GM18861 (cell line): ENCODE measurements around the gene BRD9.
"Not testable (repeated sequence)": the region's sequence is repeated elsewhere in the genome, so short reads cannot be mapped to it uniquely, and the experiment has no call there.

Experiments
- ATAC-seq: cut with Tn5 transposase; IDR thresholded peaks from one replicate; pipeline ENCODE4 v1.9.1; 2021; ENCODE audit not compliant: unreplicated experiment

The BRD9 gene

DNA sequence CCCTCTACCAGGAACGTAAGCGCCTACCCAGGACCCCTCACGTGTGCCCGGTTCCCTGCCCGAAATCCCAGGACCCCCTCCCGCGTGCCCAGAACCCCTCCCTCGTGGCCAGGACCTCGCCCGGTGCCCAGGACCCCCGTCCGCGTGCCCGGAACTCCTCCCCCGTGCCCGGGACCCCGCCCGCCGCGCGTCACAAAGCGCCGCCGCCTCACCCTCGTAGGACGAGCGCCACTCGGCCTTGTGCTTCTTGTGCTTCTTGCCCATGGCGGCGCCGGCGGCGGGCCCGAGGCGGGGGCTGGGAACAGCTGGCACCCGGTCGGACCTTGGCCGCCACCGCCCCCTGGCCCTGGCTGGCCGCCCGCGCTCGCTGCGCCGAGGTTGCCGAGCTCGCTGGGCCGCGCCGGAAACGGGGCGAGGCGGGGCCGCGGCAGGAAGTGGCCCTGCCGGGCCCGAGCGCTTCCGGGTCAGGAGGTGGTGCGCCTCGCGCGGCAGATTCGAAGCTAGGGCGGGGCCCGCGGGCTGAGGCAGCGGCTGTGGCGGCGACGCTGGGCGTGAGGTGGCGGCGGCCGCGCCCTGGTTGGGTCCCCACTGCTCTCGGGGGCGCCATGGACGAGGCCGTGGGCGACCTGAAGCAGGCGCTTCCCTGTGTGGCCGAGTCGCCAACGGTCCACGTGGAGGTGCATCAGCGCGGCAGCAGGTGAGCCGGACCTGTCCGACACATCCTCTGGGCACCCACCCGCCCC, at the start of gene BRD9, which contains the start of gene TRIP13:
Gene BRD9, minus strand, starts transcription at position 408 of the 743 bp plus-strand sequence. Its CDS starts 144 bp downstream, at position 264.
Gene TRIP13, plus strand, starts transcription at position 491 of the 743 bp plus-strand sequence. Its CDS starts 115 bp downstream, at position 606.
- peak; percentile 95 for ATAC-seq

DNA sequence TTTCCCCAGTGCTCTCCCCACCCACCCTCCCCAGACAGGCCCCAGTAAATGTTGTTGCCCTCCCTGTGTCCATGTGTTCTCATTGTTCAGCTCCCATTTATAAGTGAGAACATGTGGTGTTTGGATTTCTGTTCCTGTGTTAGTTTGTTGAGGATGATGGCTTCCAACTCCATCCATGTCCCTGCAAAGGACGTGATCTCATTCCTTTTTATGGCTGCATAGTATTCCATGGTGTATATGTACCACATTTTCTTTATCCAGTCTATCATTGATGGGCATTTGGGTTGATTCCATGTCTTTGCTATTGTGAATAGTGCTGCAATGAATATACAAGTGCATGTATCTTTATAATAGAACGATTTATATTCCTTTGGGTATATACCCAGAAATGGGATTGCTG, 48.1 kb upstream of the BRD9 start:
- ATAC-seq, result not testable (repeated sequence)

DNA sequence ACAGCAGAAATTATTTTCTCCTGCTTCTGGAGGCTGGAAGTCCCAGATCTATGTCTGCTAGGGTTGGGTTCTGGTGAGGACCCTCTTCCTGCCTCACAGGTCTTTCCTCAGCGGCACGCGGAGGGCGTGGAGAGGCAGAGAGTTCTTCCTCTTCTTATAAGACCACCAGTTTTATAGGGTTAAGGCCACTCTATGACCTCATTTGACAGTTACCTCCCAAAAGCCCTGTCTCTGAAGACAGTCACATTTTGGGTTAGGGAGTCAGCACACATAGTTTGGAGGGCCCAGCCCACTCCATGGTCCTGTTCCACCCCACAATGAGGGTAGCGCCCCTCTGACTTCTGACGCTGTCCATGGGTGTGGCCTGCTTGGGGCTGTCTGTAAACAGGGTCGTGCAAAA, 46.8 kb upstream of the BRD9 start:
- no peak for ATAC-seq

DNA sequence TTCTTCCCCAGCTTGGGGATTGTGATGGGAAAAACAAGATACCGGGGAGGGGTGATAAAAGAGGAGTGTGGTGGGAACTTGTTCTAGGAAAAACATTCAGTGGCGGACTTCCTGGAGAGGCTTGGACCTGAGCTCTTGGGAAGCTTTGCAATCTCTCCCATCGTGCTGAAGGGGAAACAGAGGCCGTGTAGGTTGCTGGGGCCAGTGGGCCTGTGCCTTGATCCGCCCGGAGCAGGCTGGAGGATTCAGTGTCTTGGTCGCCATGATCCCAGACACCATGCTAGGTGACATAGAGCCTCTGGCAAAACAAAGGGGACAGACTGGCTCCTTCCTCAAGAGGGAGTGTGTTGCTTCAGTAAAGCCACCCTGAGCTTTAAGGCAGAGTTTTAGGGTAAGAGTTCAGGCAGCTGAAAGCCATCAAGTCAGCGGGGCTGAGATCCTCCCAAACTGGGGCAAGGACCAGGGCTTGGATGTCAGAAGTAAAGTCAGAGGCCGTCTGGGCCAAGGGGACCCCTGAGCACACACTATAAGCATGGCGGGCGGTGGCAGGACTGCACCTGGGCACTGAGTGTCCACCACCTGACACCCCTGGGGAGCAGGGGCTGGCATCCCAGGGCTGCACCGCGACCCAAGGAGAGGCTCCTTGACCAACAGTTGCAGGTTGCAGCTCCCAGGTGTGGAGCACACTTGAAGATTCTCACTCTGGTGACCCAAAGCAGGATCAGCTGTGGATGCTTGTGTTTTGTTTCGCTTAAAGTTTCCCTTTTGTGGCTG, 44.7 kb upstream of the BRD9 start:
- no peak for ATAC-seq

GRCh38 chr5:936149-937144, 43.8 kb upstream of the BRD9 start:
- no peak for ATAC-seq

DNA sequence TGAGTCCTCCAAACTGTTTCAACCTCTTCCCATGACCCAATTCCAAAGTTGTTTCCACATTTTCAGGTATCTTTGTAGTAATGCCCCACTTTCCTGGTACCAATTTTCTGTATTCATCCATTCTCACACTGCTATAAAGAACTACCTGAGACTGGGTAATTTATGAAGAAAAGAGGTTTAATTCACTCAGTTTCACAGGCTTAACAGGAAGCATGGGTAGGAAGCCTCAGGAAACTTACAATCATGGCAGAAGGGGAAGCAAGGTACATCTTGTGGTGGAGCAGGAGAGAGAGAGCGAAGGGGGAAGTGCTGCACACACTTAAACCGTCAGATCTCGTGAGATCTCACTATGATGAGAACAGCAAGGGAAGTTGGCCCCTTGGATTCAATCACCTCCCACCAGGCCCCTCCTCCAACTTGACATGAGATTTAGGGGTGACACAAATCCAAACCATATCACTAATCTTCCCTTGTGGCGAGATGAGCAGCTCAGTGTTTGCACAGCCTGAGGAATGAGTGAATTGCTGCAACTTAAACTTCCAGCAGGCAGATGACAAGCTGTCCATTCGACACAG, 43.0 kb upstream of the BRD9 start:
- no peak for ATAC-seq

GRCh38 chr5:934381-934967, 41.9 kb upstream of the BRD9 start:
- not testable (repeated sequence) for ATAC-seq

DNA sequence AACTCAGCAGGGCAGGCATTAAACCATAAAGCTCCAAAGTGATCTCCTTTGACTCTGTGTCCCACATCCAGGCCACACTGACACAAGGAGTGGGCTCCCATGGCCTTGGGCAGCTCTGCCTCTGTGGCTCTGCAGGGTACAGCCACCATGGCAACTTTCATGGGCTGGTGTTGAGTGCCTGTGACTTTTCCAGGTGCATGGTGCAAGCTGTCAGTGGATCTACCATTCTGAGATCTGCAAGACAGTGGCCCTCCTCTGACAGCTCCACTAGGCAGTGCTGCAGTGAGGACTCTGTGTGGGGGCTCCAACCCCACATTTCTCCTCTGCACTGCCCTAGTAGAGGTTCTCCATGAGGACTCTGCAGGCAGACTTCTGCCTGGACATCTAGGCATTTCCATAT, 41.4 kb upstream of the BRD9 start:
- not testable (repeated sequence) for ATAC-seq

DNA sequence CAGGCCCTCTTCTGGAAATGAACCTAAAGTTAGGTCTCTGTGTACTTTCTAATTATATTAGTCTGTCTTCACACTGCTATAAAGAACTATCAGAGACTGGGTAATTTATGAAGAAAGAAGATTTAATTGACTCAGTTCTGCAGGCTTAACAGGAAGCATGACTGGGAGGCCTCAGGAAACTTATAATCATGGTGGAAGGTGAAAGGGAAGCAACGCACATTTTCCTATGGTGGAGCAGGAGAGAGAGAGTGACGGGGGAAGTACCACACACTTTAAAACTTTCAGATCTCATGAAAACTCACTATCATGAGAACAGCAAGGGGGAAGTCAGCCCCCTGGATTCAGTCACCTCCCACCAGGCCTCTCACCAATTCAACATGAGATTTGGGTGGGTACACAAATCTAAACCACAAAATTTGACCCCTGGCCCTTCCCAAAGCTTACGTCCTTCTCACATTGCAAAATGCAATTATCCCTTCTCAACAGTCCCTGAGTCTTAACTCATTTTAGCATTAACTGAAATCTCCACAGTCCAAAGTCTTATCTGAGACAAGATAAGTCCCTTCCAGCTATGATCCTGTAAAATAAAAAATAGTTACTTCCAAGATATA, 40.8 kb upstream of the BRD9 start:
- no peak for ATAC-seq

DNA sequence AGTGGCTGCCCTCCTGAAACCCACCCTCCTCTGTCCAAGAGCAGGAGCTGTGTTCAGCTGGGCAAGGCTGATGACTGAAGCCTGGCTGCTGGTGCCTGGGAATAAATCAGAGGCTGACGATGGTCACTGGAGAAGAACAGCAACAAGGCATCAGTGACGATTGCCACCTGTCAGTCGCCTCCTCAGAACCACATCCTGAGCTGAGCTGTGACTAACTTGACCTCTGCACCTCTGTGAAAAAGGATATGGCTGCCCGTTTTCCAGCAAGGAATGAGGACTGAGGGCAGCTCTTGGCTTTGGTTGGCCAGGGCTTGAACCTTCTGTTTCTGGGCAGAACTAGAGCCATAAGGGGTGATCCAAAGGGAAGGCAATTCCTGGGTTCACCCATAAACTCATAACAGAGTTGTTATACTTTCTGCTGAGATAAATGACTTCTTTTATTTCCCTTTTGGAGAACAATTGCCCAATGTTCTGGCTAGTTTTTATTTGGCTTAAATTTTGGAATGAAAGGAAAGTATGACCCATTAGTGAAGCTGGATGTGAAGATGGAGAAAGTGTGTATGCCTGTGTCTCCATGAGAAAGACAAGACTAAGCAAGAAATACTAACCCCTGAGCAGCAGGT, 40.1 kb upstream of the BRD9 start:
- no peak for ATAC-seq

DNA sequence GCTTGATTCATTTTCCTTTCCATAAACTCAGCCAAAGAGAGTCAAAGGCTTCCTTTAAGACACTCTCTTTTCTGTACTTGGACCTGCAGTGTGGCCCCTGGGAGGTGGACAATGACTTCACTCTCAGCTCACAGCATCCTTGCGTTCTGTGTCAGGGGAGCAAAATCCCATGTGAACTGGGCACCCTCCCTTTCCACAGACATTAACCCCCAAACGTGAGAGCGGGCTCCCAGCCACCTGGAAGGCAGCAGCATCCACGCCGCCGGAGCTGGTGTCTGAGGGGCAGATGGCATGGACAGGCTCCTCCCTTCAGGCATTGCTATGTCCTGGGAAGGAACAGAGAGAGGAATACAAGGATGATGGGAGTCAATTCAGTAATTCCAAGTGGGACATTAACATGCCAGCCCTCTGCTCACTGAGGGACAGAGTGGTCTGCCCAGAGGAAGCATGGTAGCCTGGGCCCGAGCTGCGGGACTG, 39.6 kb upstream of the BRD9 start:
- ATAC-seq, result no peak

GRCh38 chr5:931570-932145, 39.1 kb upstream of the BRD9 start:
- no peak for ATAC-seq

- no peak for ATAC-seq
These were observed 38.3 kb upstream of the BRD9 start for GRCh38 chr5:930866-931265.

DNA sequence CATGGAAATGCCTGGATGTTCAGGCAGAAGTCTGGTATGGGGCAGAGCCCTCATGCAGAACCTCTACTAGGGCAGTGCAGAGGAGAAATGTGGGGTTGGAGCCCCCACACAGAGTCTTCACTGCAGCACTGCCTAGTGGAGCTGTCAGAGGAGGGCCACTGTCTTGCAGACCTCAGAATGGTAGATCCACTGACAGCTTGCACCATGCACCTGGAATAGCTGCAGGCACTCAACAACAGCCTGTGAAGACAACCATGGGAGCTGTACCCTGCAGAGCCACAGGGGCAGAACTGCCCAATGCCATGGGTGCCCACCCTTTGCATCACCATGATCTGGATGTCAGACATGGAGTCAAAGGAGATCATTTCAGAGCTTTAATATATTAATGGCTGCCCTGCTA, 37.0 kb upstream of the BRD9 start:
- no peak for ATAC-seq

- not testable (repeated sequence) for ATAC-seq
These were observed 36.6 kb upstream of the BRD9 start for GRCh38 chr5:929182-929581.

DNA sequence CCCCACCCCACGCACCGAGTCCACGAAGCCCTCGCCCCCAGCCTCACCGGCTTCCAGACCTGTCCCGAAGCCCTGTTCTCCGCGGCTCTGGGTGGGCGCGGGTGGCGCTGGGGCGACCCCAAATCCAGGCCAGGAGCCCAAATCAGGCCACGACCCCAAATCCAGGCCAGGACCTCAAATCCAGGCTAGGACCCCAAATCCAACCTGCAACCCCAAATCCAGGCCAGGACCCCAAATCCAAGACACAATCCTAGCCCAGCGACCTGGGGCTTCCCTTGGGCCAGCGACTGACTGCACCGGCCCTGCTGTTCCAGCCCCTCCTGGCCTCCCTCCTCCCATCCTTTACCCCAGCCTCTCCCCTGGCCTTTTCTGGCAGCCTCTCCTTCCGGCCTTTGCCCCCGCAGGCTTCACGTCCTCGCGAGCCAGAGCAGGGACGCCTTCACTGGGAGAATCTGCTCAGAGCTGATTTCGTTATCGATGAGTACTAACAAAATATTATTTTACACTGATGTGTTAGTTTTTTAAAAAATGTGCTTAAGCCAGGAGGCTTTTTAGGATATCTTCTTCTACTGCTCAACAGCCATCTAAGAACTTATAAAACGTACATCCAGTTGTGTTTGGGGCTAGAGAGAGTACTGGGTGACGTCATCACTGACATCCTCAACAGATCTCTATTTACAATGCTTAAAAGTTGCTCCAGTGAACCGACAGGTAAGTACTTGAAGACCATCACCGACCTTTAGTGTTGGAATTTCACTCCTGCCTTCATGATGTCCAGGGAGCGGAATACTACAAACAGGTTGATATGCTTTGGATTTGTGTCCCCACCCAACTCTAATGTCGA, 34.8 kb upstream of the BRD9 start:
- no peak for ATAC-seq

- no peak for ATAC-seq
These were observed 34.0 kb upstream of the BRD9 start for GRCh38 chr5:926417-927171.
